GM18873 (cell line): ENCODE results near the gene KYAT1.

ENCODE experiments used
- ATAC-seq: cut with Tn5 transposase; IDR thresholded peaks from one replicate; pipeline ENCODE4 v1.9.1; 2021; ENCODE audit warnings: mild to moderate bottlenecking, moderate library complexity, moderate number of reproducible peaks; ENCODE audit not compliant: unreplicated experiment, low FRiP score

Gene KYAT1

DNA sequence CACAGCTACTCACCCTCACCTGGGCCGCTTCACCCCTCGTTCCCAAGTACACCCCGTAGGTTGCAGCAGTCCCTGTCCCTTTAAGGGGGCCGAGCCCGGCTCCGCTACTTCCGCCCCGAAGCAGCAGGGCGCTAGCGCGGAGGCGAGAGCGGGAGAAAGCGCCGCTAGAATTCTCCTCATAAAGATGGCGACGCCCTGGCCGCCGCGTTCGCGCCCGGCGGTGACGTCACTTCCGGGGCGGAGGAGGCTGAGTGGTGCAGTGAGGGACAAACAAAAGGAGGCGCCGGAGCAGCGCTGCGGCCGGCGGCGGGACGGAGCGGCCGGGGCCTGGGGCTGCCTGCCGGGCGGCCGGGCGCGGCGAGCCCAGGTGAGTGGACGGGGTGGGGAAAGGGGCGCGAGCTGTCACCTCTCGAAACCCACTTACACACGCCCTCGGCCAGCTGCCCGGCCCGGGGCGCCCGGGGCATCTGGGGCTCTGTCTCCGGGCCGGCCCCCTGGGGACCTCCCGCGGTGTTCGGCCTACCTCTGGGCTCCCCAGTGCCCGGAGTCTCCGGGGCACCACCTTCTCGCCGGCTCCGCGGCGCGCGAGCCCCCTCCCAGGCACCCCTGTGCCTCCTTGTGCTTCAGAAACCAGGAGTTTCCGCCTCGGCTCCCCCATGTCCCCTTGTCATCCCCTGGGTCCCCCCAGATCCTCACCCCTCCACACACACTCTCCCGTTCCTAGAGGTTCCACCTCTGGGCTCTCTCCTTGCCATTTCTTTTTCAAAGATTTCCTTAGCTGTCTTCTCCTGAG is at the start of gene KYAT1, which contains the start of gene LRRC8A:
KYAT1 (minus strand) TSS at position 67 of the 793 bp plus-strand sequence. CDS start 36,545 bp downstream, outside the sequence.
LRRC8A (plus strand) TSS at position 250 of the 793 bp plus-strand sequence. CDS start 25,032 bp downstream, outside the sequence.
- ATAC-seq = peak; percentile 72

DNA sequence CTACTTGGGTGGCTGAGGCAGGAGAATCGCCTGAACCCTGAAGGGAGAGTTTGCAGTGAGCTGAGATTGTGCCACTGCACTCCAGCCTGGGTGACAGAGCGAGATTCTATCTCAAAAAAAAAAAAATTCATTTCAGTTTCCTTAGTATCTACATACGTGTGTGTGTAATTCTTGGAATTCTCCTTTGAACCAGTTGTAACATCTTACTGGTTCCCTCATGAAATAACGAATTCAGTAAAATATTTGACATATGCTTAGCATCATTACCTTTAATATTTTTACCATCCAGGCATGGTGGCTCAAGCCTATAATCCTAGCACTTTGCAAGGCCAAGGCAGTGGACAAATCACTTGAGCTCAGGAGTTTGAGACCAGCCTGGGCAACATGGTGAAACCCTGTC is 47.8 kb upstream of the KYAT1 start:
- ATAC-seq = no peak

DNA sequence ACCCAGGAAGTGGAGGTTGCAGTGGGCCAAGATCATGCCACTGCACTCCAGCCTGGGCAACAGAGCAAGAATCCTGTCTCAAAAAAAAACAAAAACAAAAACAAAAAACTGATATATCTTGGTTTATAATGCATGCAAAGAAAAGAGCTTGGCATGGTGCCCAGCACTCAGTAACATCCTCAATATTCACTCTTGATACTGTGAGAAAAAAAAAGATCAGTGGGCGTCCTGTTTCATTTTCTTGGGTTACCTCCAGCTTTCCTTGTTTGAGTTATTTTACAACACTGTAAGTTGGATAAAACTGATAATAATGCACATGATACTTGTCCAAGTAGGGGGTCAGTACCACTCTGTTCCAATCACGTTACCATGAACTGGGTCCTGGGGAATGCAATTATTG is 46.9 kb upstream of the KYAT1 start:
- ATAC-seq = no peak

DNA sequence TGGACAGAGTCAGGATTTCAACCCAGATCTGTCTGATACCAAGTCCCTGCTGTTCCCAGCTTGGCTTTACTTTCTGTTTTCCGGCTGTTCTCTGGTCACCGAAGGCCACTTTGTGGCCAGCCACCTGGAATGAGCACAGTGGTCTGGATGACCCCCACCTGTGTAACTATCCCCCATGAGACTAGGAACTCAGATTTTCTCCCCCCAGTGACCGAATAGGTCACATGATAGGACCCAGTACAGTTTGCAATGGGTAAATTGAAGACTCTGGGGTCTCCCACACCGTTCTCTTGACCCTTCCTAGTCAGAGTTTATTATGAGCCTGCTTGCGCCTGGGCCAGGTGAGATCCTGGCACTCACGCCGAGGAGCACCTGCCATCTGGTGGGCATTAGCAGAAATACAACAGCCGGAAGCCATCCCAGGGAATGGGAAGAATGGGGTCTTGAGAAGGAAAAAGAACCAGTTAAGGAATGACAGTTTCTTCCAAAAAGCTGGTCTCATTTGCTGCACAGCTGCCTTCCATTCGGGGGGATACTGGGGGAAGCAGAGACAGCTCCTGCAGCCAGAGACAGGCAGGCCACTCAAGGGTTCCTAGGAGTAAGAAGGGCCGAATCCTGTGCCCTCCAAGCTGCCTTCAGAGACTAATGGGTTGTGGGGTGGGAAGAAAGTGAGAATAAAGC is 46.1 kb upstream of the KYAT1 start:
- ATAC-seq = no peak

DNA sequence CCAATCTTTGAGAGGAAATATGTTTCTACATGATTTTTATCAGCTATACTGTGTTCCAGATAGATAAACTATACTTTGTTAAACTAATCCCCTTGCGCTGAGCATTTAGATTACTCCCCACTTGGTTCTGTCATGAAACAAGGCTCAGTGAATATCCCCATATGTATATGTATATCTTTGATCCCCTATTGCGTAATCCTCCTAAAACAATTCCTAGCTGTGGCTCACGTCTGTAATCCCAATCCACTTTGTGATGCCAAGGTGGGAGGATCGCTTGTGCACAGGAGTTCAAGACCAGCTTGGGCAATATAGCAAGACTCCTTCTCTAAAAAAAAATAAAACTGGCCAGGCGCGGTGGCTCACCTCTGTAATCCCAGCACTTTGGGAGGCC is 41.7 kb upstream of the KYAT1 start:
- no peak for ATAC-seq

DNA sequence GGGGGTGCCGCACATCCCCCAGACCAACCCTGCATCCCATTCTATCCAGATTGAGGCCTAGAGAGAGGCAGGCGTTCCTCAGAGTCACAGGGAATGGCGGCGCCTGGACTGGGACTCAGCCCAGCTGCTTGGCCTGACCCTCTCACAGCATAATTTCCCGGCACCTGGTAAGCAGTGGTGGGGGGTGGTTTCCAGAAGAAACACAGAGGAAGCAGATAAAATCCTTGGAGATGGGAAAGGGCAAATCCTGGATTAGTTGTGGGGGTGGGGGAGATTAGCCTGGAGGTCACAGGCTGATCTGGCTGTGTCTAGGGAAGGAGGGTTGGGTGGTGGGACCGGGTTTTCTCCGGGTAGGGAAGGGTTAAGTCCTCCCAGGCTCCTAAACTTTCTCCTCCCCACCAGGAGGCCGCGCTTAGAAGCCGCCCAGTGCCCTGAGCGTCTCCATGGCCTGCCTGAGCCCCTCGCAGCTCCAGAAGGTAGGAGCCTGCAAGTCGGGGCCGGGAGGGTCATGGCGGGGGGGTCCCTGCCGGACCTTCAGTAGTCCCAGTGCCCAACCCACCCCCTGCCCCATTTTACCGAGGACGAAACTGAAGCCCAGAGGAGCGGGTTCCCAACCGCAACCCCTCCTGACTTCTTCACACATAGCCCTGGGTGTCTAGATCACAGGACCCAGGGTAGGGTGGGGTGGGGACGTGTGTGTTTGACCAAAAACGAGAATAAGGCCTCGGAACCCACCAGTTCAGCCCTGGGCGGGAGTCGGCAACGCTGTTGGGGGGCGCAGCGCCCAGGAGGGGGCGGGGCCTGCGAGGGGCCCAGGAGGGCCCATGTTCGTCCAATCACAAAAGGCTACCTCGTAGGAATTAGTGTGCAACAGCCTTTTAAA is 40.4 kb upstream of the KYAT1 start:
- ATAC-seq = no peak

DNA sequence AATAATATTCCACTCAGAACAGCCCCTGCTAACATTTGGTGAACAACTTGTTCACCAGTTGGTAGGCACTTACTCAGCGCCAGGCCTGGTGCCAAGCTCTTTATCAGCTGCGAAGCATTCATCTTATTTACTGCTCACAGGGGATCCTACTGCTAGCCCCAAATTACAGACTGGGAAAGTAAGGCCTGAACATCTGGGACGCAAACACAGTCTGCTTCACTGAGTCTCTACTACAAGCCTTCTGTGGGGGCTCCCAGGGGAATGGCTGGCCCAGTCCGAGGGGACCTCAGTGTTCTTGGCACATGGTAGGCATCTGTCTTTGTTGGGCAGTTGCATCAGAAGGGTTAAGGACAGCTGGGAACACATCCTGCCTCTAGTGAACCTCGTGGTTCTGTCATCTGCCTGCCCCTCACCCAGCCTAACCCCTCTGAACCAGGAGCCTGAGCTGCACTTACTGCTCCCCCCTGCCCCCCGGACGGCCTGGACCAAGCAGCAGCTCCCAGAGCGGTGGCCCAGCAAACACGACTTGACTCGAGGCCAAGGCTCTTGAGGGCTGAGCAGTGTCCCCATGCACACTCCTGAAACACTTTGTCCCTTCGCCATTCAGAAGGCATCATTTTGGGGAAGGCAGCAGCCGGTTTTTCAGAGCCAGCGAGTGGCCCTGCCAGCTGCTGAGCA is 38.8 kb upstream of the KYAT1 start, which contains the start of gene PHYHD1:
PHYHD1 (plus strand) TSS at position 602 of the 678 bp plus-strand sequence. CDS start 1,342 bp downstream, outside the sequence.
- no peak for ATAC-seq

DNA sequence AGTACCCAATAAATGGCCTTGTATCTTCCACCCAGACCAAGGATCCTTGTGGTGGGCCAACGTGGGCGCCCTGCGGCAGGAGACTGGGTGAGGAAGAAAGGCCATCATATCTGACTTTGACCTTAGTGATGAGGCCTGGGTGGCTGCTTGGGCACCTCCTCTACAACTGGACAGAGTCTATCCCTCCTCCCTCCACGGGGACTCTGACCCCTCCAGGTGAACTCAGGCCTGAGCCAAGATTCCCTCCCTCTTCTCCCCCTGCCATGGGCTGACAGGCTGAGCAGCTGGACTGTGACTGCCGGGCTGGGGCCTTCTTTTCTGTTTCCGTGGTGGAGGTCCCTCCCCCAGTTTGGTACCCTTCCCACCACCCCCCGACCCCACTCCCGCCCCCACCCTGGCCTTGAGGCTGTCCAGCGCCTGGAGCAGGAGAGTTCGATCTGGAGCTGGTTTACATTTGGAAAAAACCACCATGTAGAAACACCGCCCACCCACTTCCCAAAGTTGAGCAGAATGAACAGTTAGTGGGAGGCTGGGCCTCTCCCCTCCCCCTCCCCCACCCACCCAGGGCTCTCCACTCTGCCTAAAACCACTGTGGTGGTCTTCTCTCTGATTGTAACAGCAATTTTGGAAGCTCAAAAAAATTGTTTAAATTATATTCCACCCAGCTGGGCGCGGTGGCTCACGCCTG is 37.8 kb upstream of the KYAT1 start:
- no peak for ATAC-seq

DNA sequence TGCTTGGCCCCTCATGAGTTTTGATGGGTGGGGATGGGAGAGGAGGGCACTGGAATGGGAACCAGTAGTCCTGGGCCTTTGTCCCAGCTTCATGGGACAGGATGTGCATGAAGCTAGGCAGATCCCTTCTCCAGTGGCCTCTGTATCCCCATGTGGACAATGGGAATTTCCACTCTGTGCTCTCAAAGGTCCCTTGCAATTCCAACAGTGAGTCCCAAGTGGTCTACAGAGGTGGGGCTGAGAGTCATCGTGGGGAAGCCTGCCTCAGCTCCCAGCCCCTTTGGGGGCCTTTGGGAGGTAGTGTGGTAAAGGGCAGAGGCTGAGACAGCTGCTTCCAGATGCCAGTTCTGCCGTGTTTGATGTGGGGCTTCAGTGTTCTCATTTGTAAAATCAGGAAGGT is 37.2 kb upstream of the KYAT1 start:
- ATAC-seq = no peak

DNA sequence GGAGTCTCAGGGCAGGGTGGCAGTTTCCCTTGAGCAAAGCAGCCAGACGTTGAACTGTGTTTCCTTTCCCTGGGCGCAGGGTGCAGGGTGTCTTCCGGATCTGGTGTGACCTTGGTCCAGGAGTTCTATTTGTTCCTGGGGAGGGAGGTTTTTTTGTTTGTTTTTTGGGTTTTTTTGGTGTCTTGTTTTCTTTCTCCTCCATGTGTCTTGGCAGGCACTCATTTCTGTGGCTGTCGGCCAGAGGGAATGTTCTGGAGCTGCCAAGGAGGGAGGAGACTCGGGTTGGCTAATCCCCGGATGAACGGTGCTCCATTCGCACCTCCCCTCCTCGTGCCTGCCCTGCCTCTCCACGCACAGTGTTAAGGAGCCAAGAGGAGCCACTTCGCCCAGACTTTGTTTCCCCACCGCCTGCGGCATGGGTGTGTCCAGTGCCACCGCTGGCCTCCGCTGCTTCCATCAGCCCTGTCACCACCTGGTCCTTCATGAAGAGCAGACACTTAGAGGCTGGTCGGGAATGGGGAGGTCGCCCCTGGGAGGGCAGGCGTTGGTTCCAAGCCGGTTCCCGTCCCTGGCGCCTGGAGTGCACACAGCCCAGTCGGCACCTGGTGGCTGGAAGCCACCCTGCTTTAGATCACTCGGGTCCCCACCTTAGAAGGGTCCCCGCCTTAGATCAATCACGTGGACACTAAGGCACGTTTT is 35.5 kb upstream of the KYAT1 start:
- no peak for ATAC-seq

DNA sequence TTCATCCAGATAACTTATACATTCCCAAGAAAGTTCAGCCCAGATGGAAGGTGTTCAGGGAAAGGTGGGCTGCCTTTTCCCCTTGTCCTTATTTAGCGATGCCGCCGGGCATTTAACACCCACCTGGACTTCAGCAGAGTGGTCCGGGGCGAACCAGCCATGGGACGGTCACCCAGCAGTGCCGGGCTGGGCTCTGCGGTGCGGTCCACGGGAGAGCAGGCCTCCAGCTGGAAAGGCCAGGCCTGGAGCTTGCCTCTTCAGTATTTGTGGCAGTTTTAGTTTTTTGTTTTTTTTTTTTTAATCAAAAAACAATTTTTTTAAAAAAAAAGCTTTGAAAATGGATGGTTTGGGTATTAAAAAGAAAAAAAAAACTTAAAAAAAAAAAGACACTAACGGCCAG is 35.0 kb upstream of the KYAT1 start:
- ATAC-seq = no peak

DNA sequence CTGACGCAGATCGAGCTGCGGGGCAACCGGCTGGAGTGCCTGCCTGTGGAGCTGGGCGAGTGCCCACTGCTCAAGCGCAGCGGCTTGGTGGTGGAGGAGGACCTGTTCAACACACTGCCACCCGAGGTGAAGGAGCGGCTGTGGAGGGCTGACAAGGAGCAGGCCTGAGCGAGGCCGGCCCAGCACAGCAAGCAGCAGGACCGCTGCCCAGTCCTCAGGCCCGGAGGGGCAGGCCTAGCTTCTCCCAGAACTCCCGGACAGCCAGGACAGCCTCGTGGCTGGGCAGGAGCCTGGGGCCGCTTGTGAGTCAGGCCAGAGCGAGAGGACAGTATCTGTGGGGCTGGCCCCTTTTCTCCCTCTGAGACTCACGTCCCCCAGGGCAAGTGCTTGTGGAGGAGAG is 34.5 kb upstream of the KYAT1 start:
- ATAC-seq = no peak

DNA sequence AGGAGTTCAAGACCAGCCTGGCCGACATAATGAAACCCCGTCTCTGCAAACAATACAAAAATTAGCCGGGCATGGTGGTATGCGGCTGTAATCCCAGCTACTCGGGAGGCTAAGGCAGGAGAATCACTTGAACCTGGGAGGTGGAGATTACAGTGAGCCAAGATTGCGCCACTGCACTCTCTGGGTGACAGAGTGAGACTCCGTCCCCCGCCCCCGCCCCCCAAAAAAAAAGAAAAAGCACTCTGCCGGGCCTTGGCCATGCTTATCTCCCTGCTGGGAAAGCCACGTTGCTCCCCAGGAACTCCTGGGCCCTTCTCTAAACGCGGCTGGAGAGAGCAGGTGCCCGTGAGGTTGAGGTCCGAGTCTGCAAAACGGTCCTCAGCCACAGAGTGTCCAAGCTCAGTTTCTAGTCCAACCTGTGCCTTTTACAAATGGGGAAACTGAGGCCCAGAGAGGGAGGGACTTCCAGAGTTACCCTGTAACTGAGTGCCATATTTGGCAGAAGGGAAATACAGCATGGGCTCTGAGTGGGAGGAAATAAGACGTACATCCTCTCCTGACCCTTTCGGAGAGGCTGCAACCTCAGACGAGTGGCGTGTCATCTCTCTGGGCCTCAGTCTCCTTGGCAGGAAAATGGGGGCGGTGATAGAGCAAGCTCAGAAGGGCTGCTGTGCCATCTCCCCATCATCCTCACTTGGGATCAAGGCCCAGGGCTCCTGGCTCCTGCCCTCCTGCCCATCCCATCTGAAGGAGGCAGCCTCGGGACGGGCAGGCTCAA is 32.4 kb upstream of the KYAT1 start:
- no peak for ATAC-seq

DNA sequence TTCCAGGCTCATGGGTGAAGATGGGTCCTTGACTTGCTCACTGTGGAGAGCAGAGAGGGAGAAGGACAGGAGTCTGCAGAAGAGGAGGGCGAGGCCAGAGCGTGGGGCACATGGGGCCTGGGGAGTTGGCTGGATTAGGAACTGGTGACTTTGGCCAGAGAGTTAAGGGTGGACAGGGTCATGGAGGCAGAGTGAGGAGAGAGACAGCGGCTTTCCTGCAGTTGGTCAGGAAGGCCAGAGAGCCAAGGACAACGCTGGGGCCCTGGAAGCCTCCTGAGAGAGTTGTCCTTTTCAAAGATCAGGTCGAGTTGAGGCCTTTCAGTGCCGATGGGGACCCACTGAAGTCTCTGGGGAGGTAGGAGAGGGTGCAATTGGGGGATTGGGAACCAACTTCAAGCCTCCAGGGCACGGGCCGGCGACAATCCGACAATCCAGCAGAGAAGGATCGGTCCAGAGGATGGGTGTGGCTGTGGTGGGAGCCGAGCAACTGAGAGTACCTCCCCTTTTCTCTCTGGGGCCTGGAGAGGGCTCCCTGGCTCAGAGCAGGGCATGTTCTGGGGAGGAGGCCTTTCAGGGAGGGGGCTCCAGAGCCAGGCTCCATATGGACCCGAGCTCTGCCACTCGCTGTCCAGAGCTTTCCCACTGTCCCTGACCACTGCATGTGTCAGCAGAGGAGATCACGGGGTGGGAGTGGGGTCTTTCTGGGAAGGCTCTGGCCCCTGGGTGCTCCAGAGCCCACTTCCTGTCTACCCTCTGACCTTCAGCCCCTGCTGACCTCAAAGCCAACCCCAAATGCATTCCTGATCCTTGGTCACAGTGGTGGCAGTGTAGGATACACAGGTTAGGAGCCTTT is 31.5 kb upstream of the KYAT1 start:
- no peak for ATAC-seq

DNA sequence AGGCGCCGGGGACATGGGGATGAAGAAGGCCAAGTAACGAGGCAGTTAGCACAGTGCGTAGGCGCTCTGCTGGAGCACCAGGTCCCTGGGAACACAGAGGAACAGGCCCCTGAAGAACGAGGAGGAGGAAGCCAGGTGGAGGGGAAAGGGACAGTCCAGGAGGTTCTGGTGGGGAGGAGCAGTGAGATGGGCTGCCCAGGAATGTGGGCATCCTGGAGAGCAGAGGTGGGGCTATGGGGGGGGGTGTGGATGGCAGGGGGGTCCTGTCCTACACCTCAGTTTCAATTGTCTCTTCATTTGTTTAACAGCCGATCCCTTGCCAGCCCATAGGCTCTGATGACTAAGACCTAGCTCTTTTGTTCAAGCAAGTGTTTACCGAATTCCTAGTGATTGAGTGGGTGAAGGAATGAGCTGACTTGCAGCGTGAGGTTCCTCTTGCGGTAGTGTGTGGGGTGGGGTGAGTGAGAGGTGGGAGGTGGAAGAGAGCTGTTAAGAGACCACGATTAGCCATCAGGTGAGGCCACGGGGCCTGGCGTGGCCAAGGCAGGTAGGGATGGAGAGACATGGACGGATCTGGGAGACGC is 30.6 kb upstream of the KYAT1 start:
- ATAC-seq = no peak

DNA sequence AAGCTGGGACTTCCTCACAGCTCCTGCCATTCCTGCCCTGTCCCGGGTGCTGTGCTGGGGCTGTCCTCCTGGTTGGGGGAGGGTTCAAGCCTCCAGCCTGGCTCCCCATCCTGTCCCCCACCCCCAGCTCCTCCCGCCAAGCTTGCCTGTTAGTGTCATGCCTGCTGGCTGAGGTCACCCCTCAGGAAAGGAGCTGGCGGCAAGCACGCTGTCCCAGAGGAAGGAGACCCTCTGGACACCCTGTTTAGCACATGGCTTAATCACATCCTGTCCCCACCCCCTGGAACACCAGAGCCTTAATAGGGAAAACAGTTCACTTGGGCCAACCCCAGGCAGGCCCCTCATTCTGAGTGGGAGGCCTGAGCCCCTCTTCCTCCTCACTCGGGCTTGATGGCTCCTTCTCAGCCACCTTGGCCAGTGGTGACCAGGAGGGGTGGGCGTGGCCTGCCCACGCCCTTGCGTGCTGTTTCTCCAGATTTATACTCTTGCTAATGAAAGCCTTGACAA is 29.8 kb upstream of the KYAT1 start:
- no peak for ATAC-seq

DNA sequence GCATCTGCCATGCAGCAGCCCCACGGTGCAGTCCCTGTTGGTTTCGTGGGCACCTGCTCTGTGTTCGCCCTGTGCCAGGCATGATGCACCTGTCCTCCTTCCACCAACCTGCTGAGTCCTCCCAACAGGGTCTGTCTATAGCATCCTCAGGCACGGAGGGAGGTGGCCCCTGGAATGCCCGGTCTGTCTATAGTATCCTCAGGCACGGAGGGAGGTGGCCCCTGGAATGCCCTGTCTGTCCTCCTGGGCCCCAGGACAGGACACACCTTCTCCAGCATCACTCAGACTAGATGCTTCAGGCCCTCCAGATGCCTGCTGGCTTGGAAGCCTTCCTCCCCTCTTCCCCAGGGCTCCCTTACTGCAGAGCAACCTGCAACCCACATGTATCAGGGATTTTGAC is 29.2 kb upstream of the KYAT1 start:
- no peak for ATAC-seq
